Fibroblast of lung (primary cell): ENCODE results near the gene IVD. TPM values are rescaled to one million over a fixed set of nuclear protein-coding genes. Genes with fewer than 3 reads are reported as not detected.

ENCODE experiments used
- DNase-seq, 2 donors: peaks; one replicate each; pipeline versions ENCODE4 v3.0.0 to v3.0.0-alpha.2; 2010; ENCODE audit warnings: low read depth in 2 of 2
- H2AFZ ChIP-seq: 2 replicates; pipeline ENCODE4 v1.5.1; 2012; ENCODE audit warnings: low read length, control low read depth, inconsistent platforms
- H3K27ac ChIP-seq: 2 replicates; pipeline ENCODE4 v1.5.1; 2011; ENCODE audit warnings: low read length, control low read depth; ENCODE audit not compliant: insufficient read depth
- H3K27me3 ChIP-seq: 2 replicates; pipeline ENCODE4 v1.5.1; 2011; ENCODE audit warnings: mild to moderate bottlenecking, low read length; ENCODE audit not compliant: control insufficient read depth, insufficient read depth
- H3K36me3 ChIP-seq: 2 replicates; pipeline ENCODE4 v1.5.1; 2011; ENCODE audit warnings: low read length; ENCODE audit not compliant: control insufficient read depth, insufficient read depth
- H3K4me1 ChIP-seq: 2 replicates; pipeline ENCODE4 v1.5.1; 2011; ENCODE audit warnings: low read length; ENCODE audit not compliant: control insufficient read depth, insufficient read depth; ENCODE audit errors: extremely low read depth
- H3K4me2 ChIP-seq: 2 replicates; pipeline ENCODE4 v1.5.1; 2011; ENCODE audit warnings: low read length, control low read depth; ENCODE audit not compliant: insufficient read depth; ENCODE audit errors: extremely low read depth
- H3K4me3 ChIP-seq, 4 experiments: fragments of 200-600 bp in 1 of 4; sonication (generic) in 1 of 4; replicated peaks in 1 of 4; 2 replicates each; pipeline ENCODE4 v1.5.1; 2011 to 2016; ENCODE audit warnings: low read length in 4 of 4, low read depth in 3 of 4, mild to moderate bottlenecking in 3 of 4, control low read depth in 2 of 4, inconsistent platforms in 1 of 4, mixed read lengths in 1 of 4; ENCODE audit not compliant: insufficient read depth in 1 of 4; ENCODE audit errors: control extremely low read depth in 1 of 4
- H3K79me2 ChIP-seq: 2 replicates; pipeline ENCODE4 v1.5.1; 2012; ENCODE audit warnings: mild to moderate bottlenecking, low read length, inconsistent platforms; ENCODE audit not compliant: control insufficient read depth, insufficient read depth
- H3K9ac ChIP-seq: 2 replicates; pipeline ENCODE4 v1.5.1; 2011; ENCODE audit warnings: mild to moderate bottlenecking, low read length, control low read depth; ENCODE audit not compliant: insufficient read depth
- H3K9me3 ChIP-seq: 2 replicates; pipeline ENCODE4 v1.5.1; 2012; ENCODE audit warnings: low read depth, low read length; ENCODE audit not compliant: control insufficient read depth, insufficient read depth
- H4K20me1 ChIP-seq: 2 replicates; pipeline ENCODE4 v1.5.1; 2011; ENCODE audit warnings: low read length; ENCODE audit not compliant: control insufficient read depth, insufficient read depth; ENCODE audit errors: extremely low read depth
- EZH2 ChIP-seq: IDR thresholded peaks from 2 replicates; pipeline ENCODE4 v1.5.1; 2012; ENCODE audit warnings: low read length, control low read depth, mild to moderate bottlenecking; ENCODE audit errors: missing control alignments
- polyA plus RNA-seq, 2 donors: library from polyadenylated mRNA; depleted of rRNA in 1 of 2; stranded (reverse) in 1 of 2; unstranded in 1 of 2; fragments of >200 nt; gene quantifications; 2 replicates each; pipeline ENCODE4 v1.2.1, GENCODE V29; 2011 to 2012; ENCODE audit warnings: missing spikeins in 1 of 2
- total RNA-seq: library from RNA; depleted of rRNA; stranded (reverse); fragments of >200 nt; gene quantifications from 2 replicates; pipeline ENCODE4 v1.2.1, GENCODE V29; 2014
- TF ChIP-seq, protein P1 (sequence below), 2 donors: IDR thresholded peaks in 1 of 2; conservative IDR thresholded peaks in 1 of 2; 1 replicate in 1 of 2; 2 replicates in 1 of 2; pipeline ENCODE4 v1.5.1; 2011 to 2012; ENCODE audit warnings: low read length in 2 of 2, control low read depth in 1 of 2, inconsistent platforms in 1 of 2, low read depth in 1 of 2, mild to moderate bottlenecking in 1 of 2

IVD gene
- total and polyA plus RNA-seq, 2 donors (not counting 1 experiment from before 2014, with no cell fraction given), result 37.9 to 61.8 TPM

GRCh38 chr15:40441565-40442531, 36.3 kb downstream of the IVD start:
- Histone ChIP-seq H3K27me3 (peaks cover 33% of the 10 kb centered on the region), H3K4me1 (peaks cover 11% of the 10 kb centered on the region), H3K27ac (no peak overlapping the region), H3K9me3 (no peaks in the 10 kb centered on the region), H4K20me1 (peaks cover 3% of the 10 kb centered on the region), H3K4me2 (peak overlapping the region; percentile 80), H3K79me2 (peaks cover 10% of the 10 kb centered on the region), H3K36me3 (no peaks in the 10 kb centered on the region), H3K9ac (peak overlapping the region; percentile 58), H3K4me3 (peak overlapping the region; percentile 46 to 73 (median 68)), H2AFZ (no peak overlapping the region)
- no peak for TF ChIP-seq EZH2
- TF ChIP-seq, protein P1, sequence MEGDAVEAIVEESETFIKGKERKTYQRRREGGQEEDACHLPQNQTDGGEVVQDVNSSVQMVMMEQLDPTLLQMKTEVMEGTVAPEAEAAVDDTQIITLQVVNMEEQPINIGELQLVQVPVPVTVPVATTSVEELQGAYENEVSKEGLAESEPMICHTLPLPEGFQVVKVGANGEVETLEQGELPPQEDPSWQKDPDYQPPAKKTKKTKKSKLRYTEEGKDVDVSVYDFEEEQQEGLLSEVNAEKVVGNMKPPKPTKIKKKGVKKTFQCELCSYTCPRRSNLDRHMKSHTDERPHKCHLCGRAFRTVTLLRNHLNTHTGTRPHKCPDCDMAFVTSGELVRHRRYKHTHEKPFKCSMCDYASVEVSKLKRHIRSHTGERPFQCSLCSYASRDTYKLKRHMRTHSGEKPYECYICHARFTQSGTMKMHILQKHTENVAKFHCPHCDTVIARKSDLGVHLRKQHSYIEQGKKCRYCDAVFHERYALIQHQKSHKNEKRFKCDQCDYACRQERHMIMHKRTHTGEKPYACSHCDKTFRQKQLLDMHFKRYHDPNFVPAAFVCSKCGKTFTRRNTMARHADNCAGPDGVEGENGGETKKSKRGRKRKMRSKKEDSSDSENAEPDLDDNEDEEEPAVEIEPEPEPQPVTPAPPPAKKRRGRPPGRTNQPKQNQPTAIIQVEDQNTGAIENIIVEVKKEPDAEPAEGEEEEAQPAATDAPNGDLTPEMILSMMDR (conservative IDR thresholded peaks at IDR 0.05 in 1 of 2, IDR thresholded peaks at IDR 0.05 in 1 of 2; ENCODE audit: low read depth in 1 of 2, low read length in 2 of 2), result peak in 1 of 2 donors; percentile 16
- no peak for DNase-seq

GRCh38 chr15:40443255-40443654, 37.7 kb downstream of the IVD start:
- peaks cover 3% of the 10 kb centered on the region for H4K20me1 ChIP-seq
- no peak overlapping the region for H3K4me3 ChIP-seq
- peaks cover 10% of the 10 kb centered on the region for H3K79me2 ChIP-seq
- peaks cover 11% of the 10 kb centered on the region for H3K4me1 ChIP-seq
- TF ChIP-seq EZH2, result no peak
- TF ChIP-seq, protein P1 (conservative IDR thresholded peaks at IDR 0.05 in 1 of 2, IDR thresholded peaks at IDR 0.05 in 1 of 2; ENCODE audit: low read depth in 1 of 2, low read length in 2 of 2), result no peak
- no peaks in the 10 kb centered on the region for H3K9me3 ChIP-seq
- no peak overlapping the region for H2AFZ ChIP-seq
- no peak overlapping the region for H3K4me2 ChIP-seq
- peaks cover 19% of the 10 kb centered on the region for H3K27me3 ChIP-seq
- DNase-seq, result no peak
- H3K36me3 ChIP-seq, result no peaks in the 10 kb centered on the region
- H3K27ac ChIP-seq, result no peak overlapping the region
- H3K9ac ChIP-seq, result no peak overlapping the region

DNA sequence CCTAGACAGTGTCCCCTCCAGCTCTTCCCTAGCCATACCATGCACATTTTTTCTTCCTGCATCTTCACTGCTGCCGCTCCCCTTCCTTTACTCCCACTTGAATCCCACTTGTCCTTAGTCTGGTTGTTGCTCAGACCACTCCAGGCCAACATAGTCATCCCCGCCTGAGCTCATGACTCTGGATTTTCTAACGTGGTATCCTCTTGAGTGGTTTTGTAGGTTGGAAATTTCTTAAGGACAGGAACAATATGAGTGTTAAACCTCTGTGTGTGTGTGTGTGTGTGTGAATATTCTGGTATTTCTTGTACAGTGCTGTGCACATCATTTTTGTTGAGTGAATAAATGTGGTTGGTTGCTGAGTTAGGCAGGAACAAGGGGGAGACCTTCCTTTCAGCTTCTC, 38.3 kb downstream of the IVD start:
- DNase-seq, result peak in 1 of 2 donors; percentile 85
- no peaks in the 10 kb centered on the region for H3K36me3 ChIP-seq
- H3K4me3 ChIP-seq, result no peak overlapping the region
- H3K27me3 ChIP-seq, result peaks cover 13% of the 10 kb centered on the region
- H3K79me2 ChIP-seq, result peaks cover 10% of the 10 kb centered on the region
- H2AFZ ChIP-seq, result no peak overlapping the region
- no peak overlapping the region for H3K9ac ChIP-seq
- TF ChIP-seq, protein P1 (conservative IDR thresholded peaks at IDR 0.05 in 1 of 2, IDR thresholded peaks at IDR 0.05 in 1 of 2; ENCODE audit: low read depth in 1 of 2, low read length in 2 of 2), result no peak
- TF ChIP-seq EZH2, result no peak
- H4K20me1 ChIP-seq, result peaks cover 3% of the 10 kb centered on the region
- no peak overlapping the region for H3K4me2 ChIP-seq
- H3K9me3 ChIP-seq, result no peaks in the 10 kb centered on the region
- H3K27ac ChIP-seq, result no peak overlapping the region
- H3K4me1 ChIP-seq, result peaks cover 11% of the 10 kb centered on the region
